Measurements from ENCODE around the gene KCNG2.

Gene KCNG2

DNA sequence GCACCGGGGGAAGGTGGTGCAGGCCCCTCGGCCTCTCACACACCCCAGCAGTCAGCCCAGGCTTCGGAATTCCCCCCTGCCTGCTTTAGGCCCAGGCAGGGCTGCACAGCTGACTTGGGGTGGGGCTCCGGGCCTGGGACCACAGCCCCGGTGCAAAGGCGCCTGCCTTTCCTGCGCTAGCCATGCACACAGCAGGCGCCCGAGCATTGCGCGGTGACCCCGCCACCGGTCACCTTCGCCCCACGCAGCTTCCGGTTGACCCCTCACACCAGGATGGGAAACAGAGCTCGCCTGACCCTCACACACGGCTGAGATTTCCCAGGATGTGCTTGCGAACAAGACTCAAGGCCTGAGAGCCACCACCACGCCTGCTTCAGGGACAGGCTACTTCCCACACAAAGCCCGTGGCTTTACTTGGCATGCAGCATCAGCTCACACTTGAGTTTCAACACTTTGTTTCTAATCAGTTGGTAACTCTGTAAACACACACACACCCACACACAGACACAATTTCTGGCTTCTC is 107.7 kb downstream of the KCNG2 start:
- no peak for DNase-seq (ENCODE audit: low read depth)
- no peak overlapping the region for H3K4me3 ChIP-seq (ENCODE audit: low read length)
- TF ChIP-seq CTCF (conservative IDR thresholded peaks at IDR 0.05; ENCODE audit: low read depth, low read length) = no peak

DNA sequence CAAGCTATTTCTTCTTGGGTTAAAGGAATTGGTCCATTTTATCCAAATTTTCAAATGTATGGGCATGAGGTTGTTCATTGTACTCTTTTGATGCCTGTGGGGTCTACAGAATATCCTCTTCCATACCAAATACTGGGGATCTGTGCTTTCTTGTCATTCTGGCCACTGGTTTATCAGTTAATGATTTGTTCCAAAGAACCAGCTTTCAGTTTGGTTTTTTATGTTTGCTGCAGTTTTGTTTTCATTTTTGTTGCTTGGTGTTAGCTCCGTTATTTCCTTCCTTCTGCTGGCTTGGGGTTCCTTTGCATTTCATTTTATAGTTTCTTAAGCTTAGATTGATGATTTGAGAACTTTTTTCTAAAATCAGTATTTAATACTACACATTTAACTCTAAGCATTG is 108.3 kb downstream of the KCNG2 start:
- no peak for DNase-seq (ENCODE audit: low read depth)
- no peak for TF ChIP-seq CTCF (conservative IDR thresholded peaks at IDR 0.05; ENCODE audit: low read depth, low read length)
- no peak overlapping the region for H3K4me3 ChIP-seq (ENCODE audit: low read length)

DNA sequence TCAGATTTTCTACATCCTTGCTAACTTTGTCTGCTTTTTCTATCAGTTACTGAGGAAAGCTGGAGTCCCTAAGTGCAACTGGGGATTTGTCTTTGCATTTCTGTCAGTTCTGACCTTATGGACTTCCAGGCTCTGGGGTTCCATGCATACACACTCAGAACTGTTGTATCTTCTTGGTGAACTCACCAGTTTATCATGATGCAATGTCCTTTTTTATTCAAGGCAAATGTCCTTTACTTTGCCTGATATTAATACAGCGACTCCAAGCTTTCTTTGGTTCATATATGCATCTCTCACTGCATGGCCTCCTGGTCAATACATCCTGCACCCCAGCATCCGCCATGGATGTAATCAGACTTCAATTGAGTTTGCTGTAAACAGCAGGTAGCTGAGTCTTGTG is 109.0 kb downstream of the KCNG2 start:
- no peak overlapping the region for H3K4me3 ChIP-seq (ENCODE audit: low read length)
- no peak for DNase-seq (ENCODE audit: low read depth)
- no peak for TF ChIP-seq CTCF (conservative IDR thresholded peaks at IDR 0.05; ENCODE audit: low read depth, low read length)

DNA sequence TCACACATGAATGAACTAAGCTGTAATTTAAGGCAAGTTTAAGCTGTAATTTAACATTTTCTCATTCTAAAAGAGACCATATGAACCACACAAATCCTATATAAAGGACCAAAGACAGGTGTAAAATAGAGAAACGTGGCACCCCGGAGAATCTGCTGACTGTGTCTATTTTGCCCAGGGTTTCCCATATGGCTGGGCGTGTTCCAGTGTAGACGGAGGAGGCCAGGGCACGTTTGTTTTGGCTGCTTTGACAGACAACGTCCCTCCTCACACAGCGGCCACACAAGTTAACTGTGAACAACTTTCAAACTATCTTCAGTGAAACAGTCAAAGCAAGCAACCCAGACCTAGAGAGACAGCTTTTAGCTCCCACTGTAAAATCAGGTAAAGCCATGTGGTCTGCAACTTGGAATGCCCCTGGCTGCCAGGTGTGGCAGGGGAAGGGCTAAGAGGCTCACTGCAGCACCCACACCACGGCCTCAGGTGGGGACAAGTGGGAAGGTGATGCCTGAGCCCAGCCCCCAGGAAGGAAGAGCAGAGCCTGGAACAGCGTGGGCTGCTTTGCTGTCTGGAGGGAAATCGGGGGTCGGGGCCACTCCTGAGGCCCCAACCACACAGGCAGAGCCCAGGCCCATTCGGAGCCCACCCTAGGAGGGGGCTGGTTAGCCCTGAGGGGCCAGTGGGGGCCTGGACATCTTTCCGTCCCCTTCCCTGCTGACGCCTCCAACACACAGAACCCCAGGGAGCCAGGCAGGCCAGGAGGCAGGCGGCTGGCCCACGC is 113.0 kb downstream of the KCNG2 start:
- TF ChIP-seq CTCF (conservative IDR thresholded peaks at IDR 0.05; ENCODE audit: low read depth, low read length) = no peak
- DNase-seq (ENCODE audit: low read depth) = no peak

DNA sequence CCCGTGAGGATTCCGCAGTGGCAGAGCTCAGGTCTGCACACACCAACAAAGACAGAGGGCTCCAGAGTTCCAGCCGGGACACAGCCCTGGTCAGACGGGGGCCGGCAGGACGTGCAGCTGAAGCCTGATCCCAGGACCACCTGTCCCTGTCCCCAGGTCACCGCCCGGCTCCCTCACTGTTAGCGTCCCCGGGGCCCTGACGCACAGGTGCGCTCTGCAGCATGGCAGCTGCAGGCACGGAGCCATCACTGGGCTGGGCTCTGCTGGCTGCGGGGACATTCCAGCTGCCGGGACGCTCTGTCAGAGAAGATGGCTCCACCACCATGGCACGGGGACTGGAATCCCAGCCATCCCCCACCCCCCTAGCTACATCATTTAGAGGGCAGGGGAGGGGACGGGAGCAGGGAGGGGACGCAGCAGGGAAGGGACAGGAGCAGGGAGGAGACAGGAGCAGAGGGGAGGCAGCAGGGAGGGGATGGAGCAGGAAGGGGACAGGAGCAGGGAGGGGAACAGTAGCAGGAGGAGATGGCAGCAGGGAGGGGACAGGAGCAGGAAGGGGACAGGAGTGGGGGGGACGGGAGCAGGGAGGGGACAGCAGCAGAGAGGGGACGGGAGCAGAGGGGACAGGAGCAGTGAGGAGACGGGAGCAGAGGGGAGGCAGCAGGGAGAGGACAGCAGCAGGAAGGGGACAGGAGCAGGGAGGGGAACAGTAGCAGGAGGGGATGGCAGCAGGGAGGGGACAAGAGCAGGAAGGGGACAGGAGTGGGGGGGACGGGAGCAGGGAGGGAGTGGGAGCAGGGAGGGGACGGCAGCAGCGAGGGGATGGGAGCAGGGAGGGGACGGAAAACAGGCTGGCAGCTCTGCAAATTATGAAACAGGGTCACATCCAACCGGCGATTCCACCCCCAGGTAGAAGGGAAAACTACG is 113.9 kb downstream of the KCNG2 start:
- TF ChIP-seq CTCF (conservative IDR thresholded peaks at IDR 0.05; ENCODE audit: low read depth, low read length) = no peak
- no peak overlapping the region for H3K4me3 ChIP-seq (ENCODE audit: low read length)
- DNase-seq (ENCODE audit: low read depth) = no peak

More for the DNA sequence above, 113.0 kb downstream of the KCNG2 start:
- no peak overlapping the region for H3K4me3 ChIP-seq (ENCODE audit: low read length)

- TF ChIP-seq CTCF (conservative IDR thresholded peaks at IDR 0.05; ENCODE audit: low read depth, low read length) = no peak
- DNase-seq (ENCODE audit: low read depth) = peak; percentile 51
Observed at GRCh38 chr18:79912409-79912991, 114.8 kb downstream of the KCNG2 start.

More at GRCh38 chr18:79912409-79912991, 114.8 kb downstream of the KCNG2 start:
- no peak overlapping the region for H3K4me3 ChIP-seq (ENCODE audit: low read length)

Measured in retinal pigment epithelial cell (primary cell).